Stimulated activated naive CD4-positive, alpha-beta T cell treated with Interleukin-2 at 50 U/mL for 16 hours (primary cell): ENCODE results near the gene ACOXL.
"Not testable (repeated sequence)": the region's sequence is repeated elsewhere in the genome, so short reads cannot be mapped to it uniquely, and the experiment has no call there.

Experiments used
- DNase-seq: peaks from one replicate; lab custom pipeline; 2025; lab: John Stamatoyannopoulos, UW

The ACOXL gene

GRCh38 chr2:110732422-110733413, at the start of gene ACOXL:
Gene ACOXL, plus strand, starts transcription at chr2:110732573. Its CDS starts 35,817 bp downstream, at chr2:110768390.
- no peak for DNase-seq

- DNase-seq = no peak
Observed at GRCh38 chr2:110682872-110683271, 49.5 kb upstream of the ACOXL start.

GRCh38 chr2:110687775-110688484, 44.4 kb upstream of the ACOXL start:
- DNase-seq = not testable (repeated sequence)

DNA sequence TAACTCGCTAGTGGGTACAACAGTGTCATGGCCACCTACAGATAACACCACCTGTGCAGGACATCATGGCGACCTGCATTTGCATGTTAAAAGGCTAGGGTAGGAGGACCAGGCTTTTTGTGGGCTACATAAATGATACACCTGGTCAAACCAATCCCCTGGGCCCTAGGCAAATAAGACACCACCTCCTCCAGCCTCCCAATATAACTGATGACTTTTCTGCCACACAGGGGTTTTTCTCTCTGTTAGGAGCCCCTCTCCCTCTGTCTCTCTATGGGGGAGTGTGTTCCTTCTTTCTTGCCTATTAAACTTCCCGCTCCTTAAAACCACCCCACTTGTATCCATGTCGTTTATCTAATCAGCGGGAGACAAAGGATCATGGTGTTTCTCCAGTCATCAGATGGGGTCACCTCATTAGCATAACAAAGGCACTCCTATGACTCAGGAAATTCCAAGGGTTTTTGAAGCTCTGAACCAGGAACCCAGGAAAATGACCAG, 43.7 kb upstream of the ACOXL start:
- no peak for DNase-seq

DNA sequence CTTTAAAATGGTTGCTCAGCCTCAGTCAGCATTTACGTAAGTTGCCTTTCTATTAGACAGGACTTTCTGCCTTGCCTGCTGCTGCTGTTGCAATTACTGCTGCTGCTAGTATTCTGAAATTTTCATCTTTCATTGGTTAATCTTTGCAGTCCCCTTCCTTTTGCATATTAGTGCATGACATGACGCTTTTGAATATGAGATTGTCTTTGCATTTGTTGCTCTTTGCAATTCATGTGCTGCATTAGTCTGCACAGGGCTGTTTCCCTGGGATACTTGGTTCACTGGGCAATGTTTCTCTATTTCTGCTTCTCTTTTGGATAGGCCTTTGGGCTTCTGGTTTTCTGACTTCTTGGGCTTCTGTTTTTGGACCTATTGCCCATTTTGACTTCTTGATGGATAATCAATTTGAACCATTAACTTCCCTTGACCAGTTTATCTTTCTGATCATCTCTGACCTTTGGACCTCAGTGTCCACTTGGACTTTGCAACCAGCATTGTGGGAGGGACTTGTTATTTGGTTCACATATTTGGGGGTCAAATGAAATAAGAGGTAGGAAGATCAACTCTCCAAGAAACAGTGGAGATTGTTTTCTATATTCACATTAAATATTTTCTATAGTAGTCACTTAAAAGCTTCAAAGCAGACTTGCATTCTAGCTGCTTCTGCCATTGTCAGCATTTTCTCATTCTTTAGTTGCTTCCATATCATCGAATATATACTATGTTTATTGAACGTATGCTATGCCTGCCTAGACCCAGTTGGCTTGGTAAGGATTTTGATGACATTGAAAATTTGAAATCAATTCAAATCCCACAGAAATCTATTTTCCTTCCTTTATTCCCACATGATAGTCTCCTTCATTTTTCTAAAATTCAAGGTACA, 42.0 kb upstream of the ACOXL start:
- DNase-seq = no peak

GRCh38 chr2:110691612-110692258, 40.6 kb upstream of the ACOXL start:
- no peak for DNase-seq

DNA sequence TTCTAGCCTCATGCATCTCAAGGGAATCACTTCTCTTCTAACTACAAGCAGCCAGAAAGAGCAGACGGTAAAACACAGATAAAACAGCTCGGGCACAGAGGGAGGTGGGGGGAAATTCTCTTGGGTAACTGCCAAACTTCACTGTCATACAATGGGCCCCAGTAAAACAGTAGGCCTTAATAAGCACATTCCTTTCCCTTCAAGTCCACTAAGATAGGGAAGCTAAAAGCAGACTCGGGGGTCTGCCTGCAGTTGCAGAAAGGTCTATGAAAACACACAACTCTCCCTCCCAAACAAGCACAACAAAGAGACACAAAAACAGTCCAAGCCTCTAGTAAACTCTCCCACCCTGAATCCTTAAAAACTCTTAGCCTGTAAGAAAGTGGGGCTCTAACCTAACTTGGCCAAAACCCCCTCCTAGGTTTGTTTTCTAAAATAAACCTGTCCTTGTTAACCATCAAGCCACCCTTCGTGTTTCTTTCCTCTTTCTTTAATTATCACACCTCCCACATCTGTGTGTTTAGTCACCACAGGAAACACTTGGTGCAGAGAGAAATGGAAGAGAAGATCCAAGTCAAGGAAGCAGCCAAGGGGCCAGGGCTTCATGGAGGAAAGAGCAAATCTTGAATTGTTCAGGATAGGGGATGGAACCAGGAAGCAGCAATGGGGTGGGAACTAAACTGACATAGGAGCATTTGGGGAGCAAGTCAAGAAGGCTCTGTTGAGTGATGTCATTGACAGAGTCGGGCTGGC, 37.1 kb upstream of the ACOXL start:
- DNase-seq = not testable (repeated sequence)

DNA sequence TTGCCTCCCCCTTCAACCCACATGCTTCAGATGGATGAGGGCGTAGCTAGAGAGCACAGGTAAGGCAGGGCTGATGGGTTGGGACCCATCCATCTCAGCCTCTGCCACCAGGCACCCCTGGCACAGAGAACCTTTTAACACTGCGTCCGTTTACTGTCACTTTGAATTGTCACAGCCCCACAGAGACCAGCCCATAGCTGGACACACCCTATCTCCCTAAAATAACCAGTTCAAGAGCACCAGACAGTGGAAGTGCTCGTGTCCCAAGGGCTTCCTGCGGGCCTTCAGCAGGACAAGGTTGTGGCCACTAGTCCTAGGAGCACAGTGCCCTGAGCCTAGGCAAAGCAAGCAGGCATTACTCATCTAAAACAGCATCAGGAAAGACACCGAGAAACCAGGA, 34.1 kb upstream of the ACOXL start:
- DNase-seq = not testable (repeated sequence)

DNA sequence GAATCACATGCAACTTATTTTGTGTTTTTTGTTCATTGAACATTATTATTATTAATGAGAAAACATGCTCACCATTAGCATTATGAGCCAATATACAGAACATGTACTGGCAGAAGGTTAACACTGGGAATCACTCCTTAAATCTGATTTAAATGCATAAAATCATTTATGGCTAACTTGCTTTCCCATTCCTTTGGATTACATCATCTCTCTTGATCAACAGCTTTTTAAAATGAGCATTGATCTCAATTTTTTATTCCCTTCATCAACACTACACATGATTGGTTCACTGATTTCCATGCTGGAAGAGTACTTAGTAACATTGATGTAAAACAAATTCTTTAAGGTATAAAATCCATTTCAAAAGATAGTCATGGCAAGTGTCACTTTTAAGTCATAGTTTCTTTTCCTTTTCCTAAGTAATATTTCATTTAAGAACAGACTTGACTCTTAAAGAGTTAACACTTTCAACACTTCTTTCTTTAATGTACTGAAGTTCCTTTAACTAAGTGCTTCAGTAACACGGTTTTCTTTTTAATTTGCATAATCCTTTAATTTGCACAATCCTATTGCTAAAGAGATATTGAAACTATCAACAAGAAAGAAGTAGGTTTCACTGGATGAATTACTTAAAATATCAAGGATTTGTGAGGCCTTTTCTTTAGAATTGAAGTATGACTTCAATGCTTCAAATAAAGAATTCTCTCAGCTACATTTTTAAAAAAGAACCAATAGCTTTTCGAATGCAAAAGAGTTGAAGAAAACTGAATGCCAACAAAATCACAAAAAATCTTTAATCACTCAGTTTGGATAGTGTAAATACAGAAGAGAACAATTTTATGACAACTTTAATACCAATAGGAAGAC, 29.6 kb upstream of the ACOXL start:
- no peak for DNase-seq

GRCh38 chr2:110707386-110707965, 24.9 kb upstream of the ACOXL start:
- DNase-seq = no peak

DNA sequence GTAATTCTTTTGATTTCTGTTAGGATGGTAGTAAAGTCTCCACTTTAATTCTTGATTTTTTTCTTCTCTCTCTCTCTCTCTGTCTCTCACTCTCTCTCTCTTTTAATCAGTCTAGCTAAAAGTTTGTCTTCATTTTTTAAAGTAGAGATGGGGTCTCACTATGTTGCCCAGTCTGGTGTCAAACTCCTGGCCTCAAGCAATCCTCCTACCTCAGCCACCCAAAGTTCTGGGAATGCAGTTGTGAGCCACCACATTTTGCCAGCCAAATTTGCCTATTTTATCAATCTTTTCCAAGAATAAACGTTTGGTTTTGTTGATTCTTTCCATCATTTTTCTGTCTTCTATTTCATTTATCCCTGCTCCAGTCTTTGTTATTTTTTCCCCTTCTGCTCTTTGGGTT, 23.9 kb upstream of the ACOXL start:
- DNase-seq = no peak

GRCh38 chr2:110712737-110713136, 19.6 kb upstream of the ACOXL start:
- no peak for DNase-seq

DNA sequence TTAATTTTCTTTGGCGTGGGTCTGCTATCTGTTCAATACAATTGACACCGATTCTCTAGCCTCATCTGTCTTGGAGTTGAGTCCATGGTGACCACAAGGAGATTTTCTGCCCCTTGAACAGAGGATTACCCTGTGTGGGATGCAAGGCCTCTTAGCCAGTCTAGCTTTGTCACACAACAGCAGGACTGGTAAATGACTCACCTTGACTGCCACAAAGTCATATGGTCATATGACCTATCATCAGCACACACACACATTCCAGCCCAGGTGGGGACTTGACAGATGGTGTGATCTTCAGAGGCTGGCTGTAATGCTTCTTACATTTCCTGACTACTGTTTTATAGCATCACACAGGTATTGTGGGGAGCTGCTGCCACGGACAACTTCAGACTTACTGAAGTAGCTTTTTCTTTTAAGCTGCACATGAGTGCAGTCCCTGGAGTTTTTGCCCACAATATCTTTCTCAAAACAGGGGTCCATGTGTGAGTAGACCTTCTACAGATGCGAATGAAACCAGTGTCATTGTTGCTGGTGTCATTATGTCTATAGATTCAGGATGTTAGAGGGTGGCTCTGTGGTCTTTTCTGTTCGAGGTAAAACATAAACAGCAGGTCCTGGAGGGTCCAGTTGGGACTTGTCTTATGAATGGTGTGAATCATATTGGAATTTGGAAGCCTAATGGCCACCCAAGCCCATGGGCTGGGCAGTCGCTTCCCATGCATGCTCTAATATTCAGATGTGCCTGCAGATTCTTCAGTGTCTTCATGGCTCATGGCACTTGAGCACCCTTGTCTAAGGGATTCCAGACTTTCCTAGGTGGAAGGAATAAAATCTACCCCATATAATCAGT, 18.6 kb upstream of the ACOXL start:
- no peak for DNase-seq

DNA sequence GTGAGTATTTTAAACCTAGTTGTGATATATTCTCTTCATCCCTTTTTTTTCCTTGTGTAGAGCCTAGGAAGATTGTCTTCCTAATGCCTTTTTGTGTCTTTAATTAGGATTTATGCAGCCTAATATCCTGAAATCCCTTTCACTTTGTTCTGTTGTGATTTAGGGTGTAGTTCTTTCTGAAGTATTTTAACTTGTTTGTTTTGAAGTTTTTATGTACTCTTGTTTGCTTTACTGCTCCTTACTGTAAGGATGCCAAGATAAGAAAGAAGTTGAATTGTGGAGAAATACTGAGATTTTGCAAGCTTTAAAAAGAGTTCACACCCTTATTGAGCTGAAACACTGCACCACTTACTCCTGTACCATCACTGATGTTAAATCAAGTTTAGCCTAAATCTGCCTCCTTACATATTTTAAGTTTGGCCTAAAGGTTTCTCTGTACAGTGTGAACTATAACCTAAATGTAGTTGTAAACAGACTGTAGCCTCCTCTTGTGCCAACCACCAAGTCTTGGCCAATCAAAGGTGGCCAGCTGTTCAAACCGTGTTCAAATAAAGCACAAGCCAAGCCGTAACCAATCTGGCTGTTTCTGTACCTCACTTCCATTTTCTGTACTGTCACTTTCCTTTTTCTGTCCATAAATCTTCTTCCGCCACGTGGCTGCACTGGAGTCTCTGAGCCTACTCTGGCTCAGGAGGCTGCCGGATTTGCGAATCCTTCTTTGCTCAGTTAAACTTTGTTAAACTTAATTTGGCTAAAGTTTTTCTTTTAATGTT, 17.7 kb upstream of the ACOXL start:
- DNase-seq = no peak

DNA sequence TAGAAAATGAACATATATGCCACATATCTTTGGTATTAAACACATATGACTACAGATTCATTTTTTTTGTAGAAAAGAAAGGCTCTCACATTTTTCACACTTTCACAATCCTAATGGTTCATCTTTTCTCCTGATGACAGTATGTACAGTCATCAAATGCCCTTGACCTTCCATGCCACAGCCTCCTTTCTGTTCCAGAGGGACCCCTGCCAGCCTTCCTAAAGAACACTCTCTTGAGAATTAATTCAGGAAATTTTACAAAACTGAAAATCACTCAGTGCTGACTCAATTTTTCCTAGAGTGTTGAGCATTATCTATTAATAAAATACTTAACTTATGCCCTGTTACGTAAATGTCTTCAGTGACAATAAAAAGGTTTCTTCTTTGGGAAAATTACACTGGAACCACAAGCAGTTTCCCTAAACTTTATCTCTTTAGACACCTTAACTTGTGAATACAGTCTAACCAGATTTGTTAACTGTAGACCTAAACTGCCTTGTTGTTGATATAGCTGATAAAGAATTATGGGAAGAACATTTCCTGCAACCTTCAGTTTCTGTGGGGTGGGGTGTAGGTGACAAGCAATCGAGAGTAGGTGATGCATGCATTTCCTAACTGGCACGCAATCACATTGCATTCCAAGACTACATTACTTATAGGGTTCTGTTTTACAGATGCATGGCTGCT, 15.3 kb upstream of the ACOXL start:
- DNase-seq = no peak

GRCh38 chr2:110717734-110718133, 14.6 kb upstream of the ACOXL start:
- DNase-seq = no peak

GRCh38 chr2:110718382-110718781, 14.0 kb upstream of the ACOXL start:
- no peak for DNase-seq
